HG03066 (cell line): ENCODE data around the gene COMMD7.

Experiments
- ATAC-seq: cut with Tn5 transposase; IDR thresholded peaks from one replicate; pipeline ENCODE4 v1.9.1; 2021; ENCODE audit warnings: low read depth; ENCODE audit not compliant: unreplicated experiment

Gene COMMD7

GRCh38 chr20:32652739-32653526, 90.3 kb downstream of the COMMD7 start:
- ATAC-seq, result no peak
